Panc1 (cell line): ENCODE measurements around the gene DHX57. TPM values are rescaled to one million over a fixed set of nuclear protein-coding genes. Genes with fewer than 3 reads are reported as not detected.

Source experiments
- ATAC-seq: fragments of 200-7000 bp; cut with Tn5 transposase; 2 replicates; pipeline ENCODE4 v1.9.1; 2020; ENCODE audit warnings: mild to moderate bottlenecking, moderate library complexity
- BruUV-seq: library from RNA; stranded (reverse); fragments of 400-500 nt; replicated peaks from 2 replicates; lab custom pipeline; 2021; lab: Mats Ljungman, UMichigan
- CTCF ChIA-PET: fragments of 300-600 bp; sonication (Branson Sonifier 250); formaldehyde crosslinking; loops from one replicate; lab custom pipeline; 2022; ENCODE audit warnings: antibody characterized with exemption; lab: Charles Lee
- POLR2A ChIA-PET: fragments of 300-600 bp; sonication (Branson Sonifier 250); formaldehyde crosslinking; loops from one replicate; lab custom pipeline; 2022; ENCODE audit warnings: antibody characterized with exemption; lab: Charles Lee
- DNase-seq: peaks from one replicate; pipeline ENCODE4 v3.0.0-alpha.2; 2010; ENCODE audit warnings: low read depth, low spot score
- H3K27ac ChIP-seq: 2 replicates; pipeline ENCODE4 v1.5.1; 2011; ENCODE audit warnings: mild to moderate bottlenecking, low read length, inconsistent platforms
- H3K27me3 ChIP-seq: fragments of 200-500 bp; sonication (Bioruptor generic); 2 replicates; pipeline ENCODE4 v1.6.0; 2014; ENCODE audit warnings: low read length, inconsistent platforms; ENCODE audit not compliant: control insufficient read depth, insufficient read depth
- H3K36me3 ChIP-seq: fragments of 200-500 bp; sonication (Bioruptor generic); 2 replicates; pipeline ENCODE4 v1.5.1; 2014; ENCODE audit warnings: inconsistent platforms, mild to moderate bottlenecking, low read length, moderate library complexity; ENCODE audit not compliant: control insufficient read depth, insufficient read depth
- H3K4me1 ChIP-seq: 2 replicates; pipeline ENCODE4 v1.5.1; 2011; ENCODE audit warnings: inconsistent platforms, mild to moderate bottlenecking, low read length, moderate library complexity; ENCODE audit not compliant: control insufficient read depth, insufficient read depth
- H3K4me3 ChIP-seq, 2 experiments: 2 replicates each; pipeline ENCODE4 v1.5.1; 2011 to 2012; ENCODE audit warnings: low read depth in 2 of 2, low read length in 2 of 2, mild to moderate bottlenecking in 2 of 2, inconsistent platforms in 1 of 2, moderate library complexity in 1 of 2
- H3K9me3 ChIP-seq: fragments of 200-500 bp; sonication (Bioruptor generic); 2 replicates; pipeline ENCODE4 v1.5.1; 2014; ENCODE audit warnings: low read depth, mild to moderate bottlenecking, inconsistent platforms, low read length, moderate library complexity; ENCODE audit not compliant: control insufficient read depth, insufficient read depth
- CTCF ChIP-seq: fragments of 450-650 bp; IDR thresholded peaks from 2 replicates; pipeline ENCODE4 v1.5.1; 2017; ENCODE audit warnings: mild to moderate bottlenecking
- POLR2AphosphoS5 ChIP-seq: IDR thresholded peaks from 2 replicates; pipeline ENCODE4 v1.6.1; 2012; ENCODE audit warnings: mild to moderate bottlenecking, low read depth, low read length, moderate library complexity
- REST ChIP-seq, 2 experiments: IDR thresholded peaks; 2 replicates each; pipeline ENCODE4 v1.6.1; 2011 to 2012; ENCODE audit warnings: low read depth in 2 of 2, control low read depth in 1 of 2, low read length in 1 of 2, mild to moderate bottlenecking in 1 of 2, moderate library complexity in 1 of 2; ENCODE audit not compliant: insufficient read depth in 1 of 2
- SIN3A ChIP-seq: IDR thresholded peaks from 2 replicates; pipeline ENCODE4 v1.6.1; 2012; ENCODE audit warnings: low read depth, mild to moderate bottlenecking, low read length, moderate library complexity, borderline replicate concordance; ENCODE audit not compliant: insufficient read depth
- TCF7L2 ChIP-seq: IDR thresholded peaks from 2 replicates; pipeline ENCODE4 v1.6.1; 2011; ENCODE audit warnings: mild to moderate bottlenecking, low read depth, low read length, inconsistent platforms
- in situ Hi-C: cut with HindIII; loops from 2 replicates; pipeline ENCODE4 v1.10.0; 2016; ENCODE audit warnings: low sequenced_read_pairs, low pct_unique_long_range_greater_than_20kb
- intact Hi-C: fragments of 100-400 bp; cut with micrococcal nuclease; formaldehyde crosslinking; loops from one replicate; pipeline ENCODE4 v1.10.0; 2022; ENCODE audit not compliant: unreplicated experiment
- total RNA-seq: library from RNA; stranded (reverse); gene quantifications from one replicate; pipeline ENCODE4 v1.2.1, GENCODE V29; 2021; ENCODE audit not compliant: unreplicated experiment

DHX57 gene
- total RNA-seq, 1 experiment from 2014 or later: 20.6 TPM

GRCh38 chr2:38771632-38772031 lies 104.1 kb downstream of the DHX57 start:
- CTCF ChIA-PET: no interaction called here
- Histone ChIP-seq H3K4me1 (no peaks in the 10 kb centered on the region), H3K9me3 (no peaks in the 10 kb centered on the region), H3K36me3 (no peaks in the 10 kb centered on the region), H3K27me3 (no peaks in the 10 kb centered on the region), H3K4me3 (no peak overlapping the region), H3K27ac (no peak overlapping the region)
- no TSS peak for BruUV-seq
- ATAC-seq (no peak), DNase-seq (no peak)
- in situ Hi-C loops: no loop called here
- POLR2A ChIA-PET: interaction anchor here (0.6 kb wide), 1 partner anchor 15 kb away, joined by 4 read pairs; no protein-coding TSS in a partner anchor
- intact Hi-C loops: no loop called here
- TF ChIP-seq TCF7L2 (no peak), CTCF (no peak), REST (IDR thresholded peaks at IDR 0.05; ENCODE audit: insufficient read depth in 1 of 2, low read depth in 2 of 2, low read length in 1 of 2) (no peak), SIN3A (no peak), POLR2AphosphoS5 (no peak)

GRCh38 chr2:38765551-38765950 lies 110.2 kb downstream of the DHX57 start:
- no TSS peak for BruUV-seq
- H3K9me3 ChIP-seq: no peaks in the 10 kb centered on the region
- no peak overlapping the region for H3K27ac ChIP-seq
- ChIA-PET CTCF (no interaction called here), POLR2A (no interaction called here)
- no peaks in the 10 kb centered on the region for H3K27me3 ChIP-seq
- in situ Hi-C loops: no loop called here
- intact Hi-C loops: no loop called here
- DNase-seq (no peak), ATAC-seq (no peak)
- H3K36me3 ChIP-seq: no peaks in the 10 kb centered on the region
- H3K4me3 ChIP-seq: no peak overlapping the region
- TF ChIP-seq TCF7L2: no peak
- no peak for TF ChIP-seq POLR2AphosphoS5
- TF ChIP-seq SIN3A: no peak
- TF ChIP-seq REST (IDR thresholded peaks at IDR 0.05; ENCODE audit: insufficient read depth in 1 of 2, low read depth in 2 of 2, low read length in 1 of 2): no peak
- no peak for TF ChIP-seq CTCF
- H3K4me1 ChIP-seq: no peaks in the 10 kb centered on the region
